HG02885 (cell line): ENCODE measurements around the gene ARHGEF17.

Source experiments
- ATAC-seq: cut with Tn5 transposase; IDR thresholded peaks from one replicate; pipeline ENCODE4 v1.9.1; 2021; ENCODE audit warnings: mild to moderate bottlenecking; ENCODE audit not compliant: unreplicated experiment, poor library complexity

The ARHGEF17 gene

GRCh38 chr11:73288873-73289707, 19.0 kb upstream of the ARHGEF17 start:
- peak; percentile 60 for ATAC-seq

DNA sequence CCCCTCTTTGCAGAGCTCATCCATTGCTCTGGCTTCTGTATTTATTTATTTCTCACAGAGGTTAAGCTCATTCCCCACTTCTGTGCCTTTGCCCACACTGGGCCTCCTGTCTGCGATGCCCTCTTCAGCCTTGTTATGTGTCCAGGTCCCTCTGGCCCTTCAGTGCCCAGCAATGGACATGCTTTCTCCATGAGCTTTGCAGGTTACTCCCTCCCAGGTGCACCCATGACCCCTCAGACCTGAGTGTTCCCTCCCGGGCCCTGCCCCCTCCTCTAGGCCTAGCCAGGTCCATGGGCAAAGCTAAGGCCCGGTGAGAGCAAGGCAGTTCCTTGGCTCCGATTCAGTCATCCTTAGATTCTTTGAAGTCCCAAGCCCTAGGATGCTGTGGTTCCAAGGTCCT, 17.5 kb upstream of the ARHGEF17 start:
- no peak for ATAC-seq

GRCh38 chr11:73291196-73291595, 16.9 kb upstream of the ARHGEF17 start:
- ATAC-seq, result no peak

- no peak for ATAC-seq
Measured at GRCh38 chr11:73291781-73292524, 16.1 kb upstream of the ARHGEF17 start.

GRCh38 chr11:73292525-73292894, 15.6 kb upstream of the ARHGEF17 start:
- no peak for ATAC-seq

GRCh38 chr11:73293356-73293936, 14.6 kb upstream of the ARHGEF17 start:
- ATAC-seq, result no peak

DNA sequence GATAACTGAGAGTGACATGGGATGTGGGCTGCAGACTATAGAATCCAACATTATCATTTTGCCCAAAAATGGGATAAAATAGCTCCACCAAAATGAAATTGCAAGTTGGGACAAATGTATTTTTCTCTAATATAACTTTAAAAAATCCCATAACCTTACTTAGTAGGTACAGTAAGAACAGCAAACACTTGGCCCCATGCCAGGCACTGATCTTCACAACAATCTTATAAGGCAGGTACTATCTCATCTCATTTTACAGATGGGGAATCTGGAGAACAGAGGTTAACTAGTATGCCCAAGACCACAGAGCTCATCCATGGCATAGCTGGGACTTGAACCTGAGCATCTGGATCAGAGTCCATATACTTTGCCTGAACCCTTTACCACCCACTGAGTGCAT, 13.5 kb upstream of the ARHGEF17 start:
- ATAC-seq, result no peak

DNA sequence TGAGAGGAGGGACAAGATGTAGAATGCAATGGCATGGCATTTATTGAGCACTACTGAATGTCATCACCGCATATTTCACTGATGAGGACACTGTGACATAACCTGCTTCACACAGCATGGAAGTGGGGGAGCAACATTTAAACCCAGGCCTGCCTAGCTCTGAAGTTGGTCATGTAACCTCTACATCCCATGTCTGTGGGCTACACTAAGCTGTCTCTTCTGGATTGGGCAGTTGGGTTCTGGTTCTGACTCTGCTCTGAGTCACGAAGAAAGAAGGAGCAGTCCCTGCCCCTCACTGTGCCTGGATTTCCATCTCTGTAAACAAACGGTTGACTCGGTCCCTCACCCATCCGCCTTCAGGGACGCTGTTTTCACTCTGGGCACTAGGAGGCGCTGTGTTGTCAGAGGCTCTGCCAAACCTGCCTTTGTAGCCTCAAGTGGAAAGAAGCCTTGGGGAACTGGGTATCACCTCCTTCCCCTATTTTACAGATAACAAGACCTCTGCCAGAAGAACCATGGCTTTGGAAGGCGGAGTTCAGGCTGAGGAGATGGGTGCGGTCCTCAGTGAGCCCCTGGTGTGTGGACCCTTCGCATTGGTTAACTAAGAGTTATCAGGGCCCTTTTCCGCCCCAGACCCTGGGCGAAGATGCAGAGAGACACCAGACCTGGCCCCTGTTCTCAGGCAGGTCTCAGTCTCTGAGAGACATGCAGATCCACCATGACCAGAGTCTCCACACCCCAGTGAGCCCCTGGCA, 12.7 kb upstream of the ARHGEF17 start:
- ATAC-seq, result no peak

GRCh38 chr11:73295996-73296318, 12.1 kb upstream of the ARHGEF17 start:
- ATAC-seq, result no peak

- no peak for ATAC-seq
Measured at GRCh38 chr11:73296501-73297230, 11.4 kb upstream of the ARHGEF17 start.

DNA sequence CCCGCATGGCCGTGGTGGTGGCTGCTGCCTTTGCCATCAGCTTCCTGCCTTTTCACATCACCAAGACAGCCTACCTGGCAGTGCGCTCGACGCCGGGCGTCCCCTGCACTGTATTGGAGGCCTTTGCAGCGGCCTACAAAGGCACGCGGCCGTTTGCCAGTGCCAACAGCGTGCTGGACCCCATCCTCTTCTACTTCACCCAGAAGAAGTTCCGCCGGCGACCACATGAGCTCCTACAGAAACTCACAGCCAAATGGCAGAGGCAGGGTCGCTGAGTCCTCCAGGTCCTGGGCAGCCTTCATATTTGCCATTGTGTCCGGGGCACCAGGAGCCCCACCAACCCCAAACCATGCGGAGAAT, 10.9 kb upstream of the ARHGEF17 start:
- ATAC-seq, result no peak

DNA sequence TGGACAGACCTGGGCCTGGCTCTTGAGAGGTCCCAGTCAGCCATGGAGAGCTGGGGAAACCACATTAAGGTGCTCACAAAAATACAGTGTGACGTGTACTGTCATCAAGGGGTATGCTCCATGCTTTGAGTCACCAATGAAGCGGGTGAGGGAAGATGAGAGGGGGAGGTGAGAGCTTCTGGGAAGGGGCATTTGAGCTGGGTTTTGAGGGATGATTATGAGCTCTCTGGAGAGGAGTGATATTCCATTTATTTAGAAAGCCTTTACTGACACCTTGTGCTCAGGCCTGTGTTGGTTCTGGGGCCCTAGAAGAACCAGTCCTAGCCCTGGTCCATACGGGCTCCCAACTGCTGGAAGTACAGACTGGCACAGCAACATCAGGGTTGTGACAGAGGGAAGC, 10.4 kb upstream of the ARHGEF17 start:
- no peak for ATAC-seq

GRCh38 chr11:73298233-73298632, 9.8 kb upstream of the ARHGEF17 start:
- no peak for ATAC-seq

GRCh38 chr11:73299751-73300150, 8.3 kb upstream of the ARHGEF17 start:
- ATAC-seq, result no peak

GRCh38 chr11:73306069-73306841, 1.8 kb upstream of the ARHGEF17 start:
- ATAC-seq, result no peak

- ATAC-seq, result no peak
Measured at GRCh38 chr11:73306977-73307322, 1.1 kb upstream of the ARHGEF17 start.

- ATAC-seq, result peak; percentile 62
Measured at GRCh38 chr11:73307323-73308002, 613 bp upstream of the ARHGEF17 start.

GRCh38 chr11:73308961-73309919, 1.2 kb downstream of the ARHGEF17 start:
- ATAC-seq, result no peak
